Ovary (tissue), 3 donors: Measurements from ENCODE around the gene COL8A1.

Experiments
- CTCF ChIP-seq, 3 donors: fragments of 450-650 bp in 2 of 3; fragments of 200-600 bp in 1 of 3; IDR thresholded peaks; one replicate each; pipeline versions ENCODE4 v1.5.1 to v1.8.0; 2016 to 2022; ENCODE audit warnings: antibody characterized with exemption in 3 of 3, mild to moderate bottlenecking in 1 of 3
- EP300 ChIP-seq: sonication (generic); formaldehyde crosslinking; IDR thresholded peaks from one replicate; pipeline ENCODE4 v1.6.1; 2017; ENCODE audit warnings: antibody characterized with exemption
- donor health status: DM: no; HTN: no; CAD: no.

DNA sequence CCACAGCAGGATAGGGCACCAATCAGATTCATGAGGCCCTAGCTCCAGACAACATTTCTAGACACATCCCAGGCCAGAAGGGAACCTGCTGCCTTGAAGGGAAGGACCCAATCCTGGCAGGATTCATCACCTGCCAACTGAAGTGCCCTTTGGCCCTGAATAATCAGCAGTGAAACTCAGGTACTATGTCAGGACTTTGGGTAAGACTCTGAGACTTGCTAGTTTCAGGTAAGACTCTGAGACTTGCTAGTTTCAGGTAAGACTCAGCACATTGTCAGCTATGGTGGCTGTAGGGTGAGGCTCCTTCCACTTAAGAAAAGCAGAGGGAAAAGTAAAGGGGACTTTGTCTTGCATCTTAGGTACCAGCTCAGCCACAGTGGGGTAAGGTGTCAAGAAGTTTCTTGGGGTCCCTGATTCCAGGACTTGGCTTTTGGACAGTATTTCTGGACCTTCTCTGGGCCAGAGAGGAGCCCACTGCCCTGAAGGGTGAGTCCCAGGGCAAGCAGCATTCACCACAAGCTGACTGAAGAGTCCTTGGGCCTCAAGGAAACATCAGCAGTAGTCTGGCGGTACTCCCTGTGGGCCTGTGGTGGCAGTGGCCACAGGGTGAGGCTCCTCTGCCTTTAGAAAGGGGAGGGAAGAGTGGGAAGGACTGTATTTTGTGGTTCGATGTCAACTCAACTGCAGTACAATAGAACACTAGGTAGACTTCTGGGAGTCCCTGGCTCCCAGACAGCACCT, 13.7 kb upstream of the COL8A1 start:
- TF ChIP-seq CTCF (IDR thresholded peaks at IDR 0.05) (no peak), EP300 (no peak)
